HCT116 (cell line): ENCODE measurements around the gene USP10. TPM values are rescaled to one million over a fixed set of nuclear protein-coding genes. Genes with fewer than 3 reads are reported as not detected.

Experiments used
- ATAC-seq: fragments of 200-7000 bp; cut with Tn5 transposase; 2 replicates; pipeline ENCODE4 v1.9.1; 2020; ENCODE audit warnings: mild to moderate bottlenecking, moderate library complexity
- BruUV-seq: library from RNA; stranded (reverse); fragments of 400-500 nt; replicated peaks from 2 replicates; lab custom pipeline; 2021; lab: Mats Ljungman, UMichigan
- CTCF ChIA-PET: fragments of 300-600 bp; sonication (Branson Sonifier 250); formaldehyde crosslinking; loops from one replicate; lab custom pipeline; 2021; ENCODE audit warnings: antibody characterized with exemption; lab: Charles Lee
- POLR2A ChIA-PET: fragments of 300-600, 350-600 bp; sonication (Branson Sonifier 250); formaldehyde crosslinking; loops from one replicate; lab custom pipeline; 2021; ENCODE audit warnings: antibody characterized with exemption; lab: Charles Lee
- RAD21 ChIA-PET, 2 experiments: fragments of 300-600 bp; sonication (Branson Sonifier 250); formaldehyde crosslinking; loops; one replicate each; lab custom pipeline; 2023; ENCODE audit warnings: low total read pairs in 2 of 2; ENCODE audit not compliant: uncharacterized antibody in 2 of 2, unreplicated experiment in 2 of 2, low non-redundant PET in 1 of 2; lab: Charles Lee
- DNase-seq: peaks from one replicate; pipeline ENCODE4 v3.0.0-alpha.2; 2010; ENCODE audit warnings: low read depth, low spot score
- H2AFZ ChIP-seq: fragments of 200-600 bp; shearing (Covaris generic), sonication (generic); 2 replicates; pipeline ENCODE4 v1.6.1; 2017; ENCODE audit warnings: low read depth, mixed run types, mixed read lengths, antibody characterized with exemption, low read length; ENCODE audit not compliant: poor library complexity, severe bottlenecking
- H3K27ac ChIP-seq: 2 replicates; pipeline ENCODE4 v1.5.1; 2012; ENCODE audit warnings: low read depth, low read length
- H3K27me3 ChIP-seq: fragments of 200-600 bp; sonication (generic); 2 replicates; pipeline ENCODE4 v1.6.1; 2016; ENCODE audit warnings: mixed run types, low read length, mixed read lengths; ENCODE audit not compliant: insufficient read depth
- H3K36me3 ChIP-seq, 2 experiments: fragments of 200-500 bp in 1 of 2; fragments of 200-600 bp in 1 of 2; sonication (Bioruptor generic) in 1 of 2; sonication (generic) in 1 of 2; 2 replicates each; pipeline versions ENCODE4 v1.5.1 to v1.6.1; 2014 to 2016; ENCODE audit warnings: low read length in 2 of 2, inconsistent platforms in 1 of 2, mixed read lengths in 1 of 2, mixed run types in 1 of 2; ENCODE audit not compliant: insufficient read depth in 2 of 2, control insufficient read depth in 1 of 2
- H3K4me1 ChIP-seq, 2 experiments: fragments of 200-600 bp in 1 of 2; sonication (generic) in 1 of 2; 2 replicates each; pipeline versions ENCODE4 v1.5.1 to v1.6.1; 2012 to 2017; ENCODE audit warnings: low read length in 2 of 2, inconsistent platforms in 1 of 2, mild to moderate bottlenecking in 1 of 2, mixed read lengths in 1 of 2, mixed run types in 1 of 2, moderate library complexity in 1 of 2; ENCODE audit not compliant: insufficient read depth in 2 of 2, control insufficient read depth in 1 of 2
- H3K4me2 ChIP-seq: fragments of 200-600 bp; sonication (generic); 2 replicates; pipeline ENCODE4 v1.6.1; 2017; ENCODE audit warnings: mixed run types, low read length, mixed read lengths
- H3K4me3 ChIP-seq, 2 experiments: fragments of 200-600 bp in 1 of 2; sonication (generic) in 1 of 2; replicated peaks in 1 of 2; 2 replicates each; pipeline ENCODE4 v1.5.1; 2011 to 2016; ENCODE audit warnings: low read length in 2 of 2, control low read depth in 1 of 2, low read depth in 1 of 2, mild to moderate bottlenecking in 1 of 2, mixed read lengths in 1 of 2, mixed run types in 1 of 2
- H3K79me2 ChIP-seq: fragments of 200-600 bp; sonication (generic); 2 replicates; pipeline ENCODE4 v1.6.1; 2017; ENCODE audit warnings: mild to moderate bottlenecking, mixed run types, low read length, moderate library complexity, mixed read lengths; ENCODE audit not compliant: insufficient read depth
- H3K9ac ChIP-seq: fragments of 200-600 bp; sonication (generic); 2 replicates; pipeline ENCODE4 v1.6.1; 2016; ENCODE audit warnings: low read length, mixed read lengths
- H3K9me2 ChIP-seq: fragments of 200-600 bp; sonication (generic), shearing (Covaris generic); 2 replicates; pipeline ENCODE4 v1.6.1; 2017; ENCODE audit warnings: mixed run types, mild to moderate bottlenecking, moderate library complexity; ENCODE audit not compliant: insufficient read depth
- H3K9me3 ChIP-seq, 2 experiments: fragments of 200-500 bp in 1 of 2; fragments of 200-600 bp in 1 of 2; sonication (Bioruptor generic) in 1 of 2; sonication (generic) in 1 of 2; 2 replicates each; pipeline ENCODE4 v1.6.1; 2014 to 2017; ENCODE audit warnings: low read length in 2 of 2, mixed read lengths in 2 of 2, inconsistent platforms in 1 of 2, low read depth in 1 of 2, mild to moderate bottlenecking in 1 of 2, mixed run types in 1 of 2, moderate library complexity in 1 of 2; ENCODE audit not compliant: control insufficient read depth in 1 of 2, insufficient read depth in 1 of 2
- H4K20me1 ChIP-seq: fragments of 200-600 bp; sonication (generic), shearing (Covaris generic); 2 replicates; pipeline ENCODE4 v1.6.1; 2017; ENCODE audit warnings: mixed run types, mild to moderate bottlenecking, moderate library complexity; ENCODE audit not compliant: insufficient read depth
- CEBPB ChIP-seq: IDR thresholded peaks from 2 replicates; pipeline ENCODE4 v1.6.1; 2012; ENCODE audit warnings: low read depth
- ELF1 ChIP-seq: IDR thresholded peaks from 2 replicates; pipeline ENCODE4 v1.6.1; 2012; ENCODE audit warnings: low read depth, borderline replicate concordance
- EZH2 ChIP-seq: fragments of 200-600 bp; sonication (generic); IDR thresholded peaks from 2 replicates; pipeline ENCODE4 v1.6.1; 2017; ENCODE audit warnings: antibody characterized with exemption, mixed run types
- EZH2phosphoT487 ChIP-seq: fragments of 200-600 bp; IDR thresholded peaks from 2 replicates; pipeline ENCODE4 v1.6.1; 2018; ENCODE audit warnings: antibody characterized with exemption, borderline replicate concordance
- FOSL1 ChIP-seq: IDR thresholded peaks from 2 replicates; pipeline ENCODE4 v1.6.1; 2012; ENCODE audit warnings: low read depth
- POLR2A ChIP-seq: IDR thresholded peaks from 2 replicates; pipeline ENCODE4 v1.7.0; 2011; ENCODE audit warnings: borderline replicate concordance; ENCODE audit not compliant: insufficient read depth, insufficient read length; ENCODE audit errors: extremely low read depth
- POLR2AphosphoS5 ChIP-seq: IDR thresholded peaks from 2 replicates; pipeline ENCODE4 v1.6.1; 2011; ENCODE audit warnings: mild to moderate bottlenecking, low read depth, low read length, moderate library complexity
- SIN3A ChIP-seq: IDR thresholded peaks from 2 replicates; pipeline ENCODE4 v1.6.1; 2012; ENCODE audit warnings: low read depth
- SP1 ChIP-seq: IDR thresholded peaks from 2 replicates; pipeline ENCODE4 v1.6.1; 2012; ENCODE audit warnings: low read depth
- TCF7L2 ChIP-seq: IDR thresholded peaks from 2 replicates; pipeline ENCODE4 v1.7.0; 2011; ENCODE audit warnings: borderline replicate concordance, inconsistent platforms; ENCODE audit not compliant: insufficient read depth, insufficient read length; ENCODE audit errors: extremely low read depth
- ZNF274 ChIP-seq: fragments of 200-500 bp; sonication (Bioruptor generic); IDR thresholded peaks from 2 replicates; pipeline ENCODE4 v1.6.1; 2014; ENCODE audit warnings: mild to moderate bottlenecking, low read depth, low read length, inconsistent platforms
- intact Hi-C: fragments of 100-400 bp; cut with micrococcal nuclease; formaldehyde crosslinking; loops from 2 replicates; pipeline ENCODE4 v1.10.0; 2022
- total RNA-seq: library from RNA; stranded (reverse); gene quantifications from one replicate; pipeline ENCODE4 v1.2.1, GENCODE V29; 2021; ENCODE audit not compliant: unreplicated experiment
- TF ChIP-seq, protein P1 (sequence below): IDR thresholded peaks from 2 replicates; pipeline ENCODE4 v1.6.1; 2011; ENCODE audit warnings: mild to moderate bottlenecking, low read length, moderate library complexity; ENCODE audit not compliant: insufficient replicate concordance; ENCODE audit errors: extremely low read depth
- TF ChIP-seq, protein P2 (sequence below): IDR thresholded peaks from 2 replicates; pipeline ENCODE4 v1.6.1; 2012; ENCODE audit warnings: low read depth
- TF ChIP-seq, protein P3 (sequence below), 3 experiments: fragments of 200-600 bp in 1 of 3; sonication (generic) in 1 of 3; IDR thresholded peaks in 2 of 3; conservative IDR thresholded peaks in 1 of 3; 2 replicates each; pipeline ENCODE4 v1.5.1; 2012 to 2017; ENCODE audit warnings: low read depth in 2 of 3, low read length in 2 of 3, antibody characterized with exemption in 1 of 3, borderline replicate concordance in 1 of 3, control low read depth in 1 of 3, mild to moderate bottlenecking in 1 of 3, mixed read lengths in 1 of 3, mixed run types in 1 of 3, moderate library complexity in 1 of 3; ENCODE audit not compliant: insufficient read depth in 1 of 3
- TF ChIP-seq, protein P4 (sequence below): IDR thresholded peaks from 2 replicates; pipeline ENCODE4 v1.6.1; 2012
- TF ChIP-seq, protein P5 (sequence below): IDR thresholded peaks from 2 replicates; pipeline ENCODE4 v1.6.1; 2012

USP10 gene
- total RNA-seq, 1 experiment from 2014 or later = 175 TPM

DNA sequence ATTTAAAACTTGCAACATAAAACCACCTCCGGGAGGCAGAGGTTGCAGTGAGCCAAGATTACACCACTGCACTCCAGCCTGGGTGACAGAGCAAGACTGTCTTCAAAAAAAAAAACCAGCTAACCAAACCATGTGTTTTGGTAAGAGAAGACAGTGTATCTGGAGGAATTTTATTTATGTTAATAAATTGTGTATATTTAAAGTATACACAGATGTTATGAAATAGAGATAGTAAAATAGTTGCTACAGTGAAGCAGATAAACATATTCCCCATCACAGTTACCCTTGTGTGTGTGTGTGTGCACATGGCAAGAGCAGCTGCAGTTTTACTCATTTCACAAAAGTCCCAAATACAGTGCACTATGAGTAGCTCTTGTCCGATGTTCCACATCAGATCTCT lies 65.2 kb downstream of the USP10 start:
- Histone ChIP-seq H3K4me3 (no peak overlapping the region), H3K27me3 (no peaks in the 10 kb centered on the region), H3K36me3 (peaks cover 70 to 71% of the 10 kb centered on the region in 2 experiments), H3K27ac (no peak overlapping the region), H3K79me2 (peaks cover 84% of the 10 kb centered on the region), H3K4me2 (no peak overlapping the region), H3K9ac (no peak overlapping the region), H3K9me2 (no peaks in the 10 kb centered on the region), H4K20me1 (peaks cover 13% of the 10 kb centered on the region; the same call in 1 of the 2 replicates), H2AFZ (no peak overlapping the region), H3K9me3 (no peaks in the 10 kb centered on the region), H3K4me1 (no peaks in the 10 kb centered on the region)
- DNase-seq (no peak), ATAC-seq (no peak)
- ChIA-PET POLR2A (no interaction called here), RAD21 (no interaction called here), CTCF (no interaction called here)
- BruUV-seq = no TSS peak
- TF ChIP-seq, protein P1, sequence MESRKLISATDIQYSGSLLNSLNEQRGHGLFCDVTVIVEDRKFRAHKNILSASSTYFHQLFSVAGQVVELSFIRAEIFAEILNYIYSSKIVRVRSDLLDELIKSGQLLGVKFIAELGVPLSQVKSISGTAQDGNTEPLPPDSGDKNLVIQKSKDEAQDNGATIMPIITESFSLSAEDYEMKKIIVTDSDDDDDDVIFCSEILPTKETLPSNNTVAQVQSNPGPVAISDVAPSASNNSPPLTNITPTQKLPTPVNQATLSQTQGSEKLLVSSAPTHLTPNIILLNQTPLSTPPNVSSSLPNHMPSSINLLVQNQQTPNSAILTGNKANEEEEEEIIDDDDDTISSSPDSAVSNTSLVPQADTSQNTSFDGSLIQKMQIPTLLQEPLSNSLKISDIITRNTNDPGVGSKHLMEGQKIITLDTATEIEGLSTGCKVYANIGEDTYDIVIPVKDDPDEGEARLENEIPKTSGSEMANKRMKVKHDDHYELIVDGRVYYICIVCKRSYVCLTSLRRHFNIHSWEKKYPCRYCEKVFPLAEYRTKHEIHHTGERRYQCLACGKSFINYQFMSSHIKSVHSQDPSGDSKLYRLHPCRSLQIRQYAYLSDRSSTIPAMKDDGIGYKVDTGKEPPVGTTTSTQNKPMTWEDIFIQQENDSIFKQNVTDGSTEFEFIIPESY = no peak
- TF ChIP-seq TCF7L2 (no peak), EZH2 (no peak), POLR2A (no peak), EZH2phosphoT487 (no peak), ZNF274 (no peak), FOSL1 (no peak), SP1 (no peak), POLR2AphosphoS5 (no peak), SIN3A (no peak), ELF1 (no peak), CEBPB (no peak)
- TF ChIP-seq, protein P2, sequence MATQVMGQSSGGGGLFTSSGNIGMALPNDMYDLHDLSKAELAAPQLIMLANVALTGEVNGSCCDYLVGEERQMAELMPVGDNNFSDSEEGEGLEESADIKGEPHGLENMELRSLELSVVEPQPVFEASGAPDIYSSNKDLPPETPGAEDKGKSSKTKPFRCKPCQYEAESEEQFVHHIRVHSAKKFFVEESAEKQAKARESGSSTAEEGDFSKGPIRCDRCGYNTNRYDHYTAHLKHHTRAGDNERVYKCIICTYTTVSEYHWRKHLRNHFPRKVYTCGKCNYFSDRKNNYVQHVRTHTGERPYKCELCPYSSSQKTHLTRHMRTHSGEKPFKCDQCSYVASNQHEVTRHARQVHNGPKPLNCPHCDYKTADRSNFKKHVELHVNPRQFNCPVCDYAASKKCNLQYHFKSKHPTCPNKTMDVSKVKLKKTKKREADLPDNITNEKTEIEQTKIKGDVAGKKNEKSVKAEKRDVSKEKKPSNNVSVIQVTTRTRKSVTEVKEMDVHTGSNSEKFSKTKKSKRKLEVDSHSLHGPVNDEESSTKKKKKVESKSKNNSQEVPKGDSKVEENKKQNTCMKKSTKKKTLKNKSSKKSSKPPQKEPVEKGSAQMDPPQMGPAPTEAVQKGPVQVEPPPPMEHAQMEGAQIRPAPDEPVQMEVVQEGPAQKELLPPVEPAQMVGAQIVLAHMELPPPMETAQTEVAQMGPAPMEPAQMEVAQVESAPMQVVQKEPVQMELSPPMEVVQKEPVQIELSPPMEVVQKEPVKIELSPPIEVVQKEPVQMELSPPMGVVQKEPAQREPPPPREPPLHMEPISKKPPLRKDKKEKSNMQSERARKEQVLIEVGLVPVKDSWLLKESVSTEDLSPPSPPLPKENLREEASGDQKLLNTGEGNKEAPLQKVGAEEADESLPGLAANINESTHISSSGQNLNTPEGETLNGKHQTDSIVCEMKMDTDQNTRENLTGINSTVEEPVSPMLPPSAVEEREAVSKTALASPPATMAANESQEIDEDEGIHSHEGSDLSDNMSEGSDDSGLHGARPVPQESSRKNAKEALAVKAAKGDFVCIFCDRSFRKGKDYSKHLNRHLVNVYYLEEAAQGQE = no peak
- TF ChIP-seq, protein P3, sequence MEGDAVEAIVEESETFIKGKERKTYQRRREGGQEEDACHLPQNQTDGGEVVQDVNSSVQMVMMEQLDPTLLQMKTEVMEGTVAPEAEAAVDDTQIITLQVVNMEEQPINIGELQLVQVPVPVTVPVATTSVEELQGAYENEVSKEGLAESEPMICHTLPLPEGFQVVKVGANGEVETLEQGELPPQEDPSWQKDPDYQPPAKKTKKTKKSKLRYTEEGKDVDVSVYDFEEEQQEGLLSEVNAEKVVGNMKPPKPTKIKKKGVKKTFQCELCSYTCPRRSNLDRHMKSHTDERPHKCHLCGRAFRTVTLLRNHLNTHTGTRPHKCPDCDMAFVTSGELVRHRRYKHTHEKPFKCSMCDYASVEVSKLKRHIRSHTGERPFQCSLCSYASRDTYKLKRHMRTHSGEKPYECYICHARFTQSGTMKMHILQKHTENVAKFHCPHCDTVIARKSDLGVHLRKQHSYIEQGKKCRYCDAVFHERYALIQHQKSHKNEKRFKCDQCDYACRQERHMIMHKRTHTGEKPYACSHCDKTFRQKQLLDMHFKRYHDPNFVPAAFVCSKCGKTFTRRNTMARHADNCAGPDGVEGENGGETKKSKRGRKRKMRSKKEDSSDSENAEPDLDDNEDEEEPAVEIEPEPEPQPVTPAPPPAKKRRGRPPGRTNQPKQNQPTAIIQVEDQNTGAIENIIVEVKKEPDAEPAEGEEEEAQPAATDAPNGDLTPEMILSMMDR (IDR thresholded peaks at IDR 0.05 in 2 of 3, conservative IDR thresholded peaks at IDR 0.05 in 1 of 3; ENCODE audit: borderline replicate concordance in 1 of 3, insufficient read depth in 1 of 3, low read depth in 2 of 3, low read length in 2 of 3) = no peak
- TF ChIP-seq, protein P4, sequence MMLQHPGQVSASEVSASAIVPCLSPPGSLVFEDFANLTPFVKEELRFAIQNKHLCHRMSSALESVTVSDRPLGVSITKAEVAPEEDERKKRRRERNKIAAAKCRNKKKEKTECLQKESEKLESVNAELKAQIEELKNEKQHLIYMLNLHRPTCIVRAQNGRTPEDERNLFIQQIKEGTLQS = no peak
- TF ChIP-seq, protein P5, sequence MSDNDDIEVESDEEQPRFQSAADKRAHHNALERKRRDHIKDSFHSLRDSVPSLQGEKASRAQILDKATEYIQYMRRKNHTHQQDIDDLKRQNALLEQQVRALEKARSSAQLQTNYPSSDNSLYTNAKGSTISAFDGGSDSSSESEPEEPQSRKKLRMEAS = no peak
- intact Hi-C loops = no loop called here
